CD4-positive, CD25-positive, alpha-beta regulatory T cell (primary cell): ENCODE data around the gene SETBP1. TPM values are rescaled to one million over a fixed set of nuclear protein-coding genes. Genes with fewer than 3 reads are reported as not detected.

Source experiments
- ATAC-seq, 2 donors: fragments of 150-1000 bp; cut with Tn5 transposase; one replicate each; pipeline ENCODE4 v1.10.0; 2021; ENCODE audit warnings: low read depth in 2 of 2, moderate number of reproducible peaks in 2 of 2, moderate library complexity in 1 of 2
- DNase-seq, 3 donors: peaks; one replicate each; pipeline versions ENCODE4 v3.0.0 to v3.0.0-alpha.2; 2012 to 2022; ENCODE audit warnings: mixed read lengths in 1 of 3
- H3K27ac ChIP-seq: one replicate; pipeline ENCODE4 v1.7.0; 2013; ENCODE audit warnings: mild to moderate bottlenecking, low read length; ENCODE audit not compliant: insufficient read depth, poor library complexity, severe bottlenecking
- H3K27me3 ChIP-seq: one replicate; pipeline ENCODE4 v1.7.0; 2013; ENCODE audit warnings: low read length; ENCODE audit not compliant: control insufficient read depth, insufficient read depth
- H3K36me3 ChIP-seq: one replicate; pipeline ENCODE4 v1.7.0; 2013; ENCODE audit warnings: mild to moderate bottlenecking, low read length, moderate library complexity; ENCODE audit not compliant: control insufficient read depth, insufficient read depth
- H3K4me1 ChIP-seq: 2 replicates; pipeline ENCODE4 v1.7.0; 2013; ENCODE audit warnings: mild to moderate bottlenecking, low read length; ENCODE audit not compliant: insufficient read depth, control insufficient read depth, poor library complexity, severe bottlenecking
- H3K4me3 ChIP-seq: one replicate; pipeline ENCODE4 v1.7.0; 2013; ENCODE audit warnings: low read depth, mild to moderate bottlenecking, low read length, moderate library complexity
- H3K9me3 ChIP-seq, 2 experiments: 1 replicate in 1 of 2; 2 replicates in 1 of 2; pipeline ENCODE4 v1.7.0; 2013; ENCODE audit warnings: low read length in 2 of 2, mild to moderate bottlenecking in 1 of 2, moderate library complexity in 1 of 2; ENCODE audit not compliant: control insufficient read depth in 2 of 2
- H3K27ac Mint-ChIP-seq, 3 donors: one replicate each; pipeline ENCODE4 v1.8.0; 2020 to 2022; ENCODE audit warnings: mild to moderate bottlenecking in 3 of 3, mixed read lengths in 3 of 3, moderate library complexity in 2 of 3
- H3K27me3 Mint-ChIP-seq: one replicate; pipeline ENCODE4 v1.8.0; 2022; ENCODE audit warnings: mild to moderate bottlenecking, mixed read lengths
- H3K36me3 Mint-ChIP-seq: one replicate; pipeline ENCODE4 v1.8.0; 2020; ENCODE audit warnings: mixed read lengths
- H3K4me1 Mint-ChIP-seq, 4 donors: one replicate each; pipeline ENCODE4 v1.8.0; 2020 to 2022; ENCODE audit warnings: mixed read lengths in 4 of 4, mild to moderate bottlenecking in 1 of 4
- H3K4me3 Mint-ChIP-seq, 4 donors: one replicate each; pipeline ENCODE4 v1.8.0; 2020 to 2022; ENCODE audit warnings: mild to moderate bottlenecking in 4 of 4, mixed read lengths in 4 of 4, moderate library complexity in 3 of 4
- H3K9me3 Mint-ChIP-seq, 7 donors: one replicate each; pipeline ENCODE4 v1.8.0; 2020 to 2022; ENCODE audit warnings: mixed read lengths in 7 of 7, mild to moderate bottlenecking in 3 of 7, moderate library complexity in 2 of 7
- polyA plus RNA-seq, 4 donors: library from polyadenylated mRNA; unstranded; fragments of 300-500 nt; fragmentation: Illumina TruSeq; gene quantifications; one replicate each; pipeline ENCODE4 v1.2.3, GENCODE V29; 2021
- total RNA-seq: library from RNA; stranded (reverse); gene quantifications from one replicate; pipeline ENCODE4 v1.2.3, GENCODE V29; 2022

Gene SETBP1
- total and polyA plus RNA-seq, 5 donors from 2014 or later: 0.32 to 1.6 (median 0.38) TPM; not detected in 2

- H3K4me1 Mint-ChIP-seq: no peaks in the 10 kb centered on the region
- H3K27me3 Mint-ChIP-seq: peaks cover 10% of the 10 kb centered on the region
- no peaks in the 10 kb centered on the region for H3K36me3 Mint-ChIP-seq
- no peaks in the 10 kb centered on the region for H3K9me3 ChIP-seq
- H3K4me3 ChIP-seq: no peak overlapping the region
- H3K36me3 ChIP-seq: no peaks in the 10 kb centered on the region
- ATAC-seq (peak in 1 of 2 donors; percentile 28), DNase-seq (no peak)
- H3K27me3 ChIP-seq: no peaks in the 10 kb centered on the region
- no peaks in the 10 kb centered on the region for H3K4me1 ChIP-seq
- H3K27ac ChIP-seq: no peak overlapping the region
- H3K9me3 Mint-ChIP-seq: peaks cover 0 to 2% (median 0%) of the 10 kb centered on the region in 7 donors
- no peak overlapping the region for H3K27ac Mint-ChIP-seq
- H3K4me3 Mint-ChIP-seq: no peak overlapping the region
Measured at GRCh38 chr18:44778788-44779187, 98.1 kb downstream of the SETBP1 start.

DNA sequence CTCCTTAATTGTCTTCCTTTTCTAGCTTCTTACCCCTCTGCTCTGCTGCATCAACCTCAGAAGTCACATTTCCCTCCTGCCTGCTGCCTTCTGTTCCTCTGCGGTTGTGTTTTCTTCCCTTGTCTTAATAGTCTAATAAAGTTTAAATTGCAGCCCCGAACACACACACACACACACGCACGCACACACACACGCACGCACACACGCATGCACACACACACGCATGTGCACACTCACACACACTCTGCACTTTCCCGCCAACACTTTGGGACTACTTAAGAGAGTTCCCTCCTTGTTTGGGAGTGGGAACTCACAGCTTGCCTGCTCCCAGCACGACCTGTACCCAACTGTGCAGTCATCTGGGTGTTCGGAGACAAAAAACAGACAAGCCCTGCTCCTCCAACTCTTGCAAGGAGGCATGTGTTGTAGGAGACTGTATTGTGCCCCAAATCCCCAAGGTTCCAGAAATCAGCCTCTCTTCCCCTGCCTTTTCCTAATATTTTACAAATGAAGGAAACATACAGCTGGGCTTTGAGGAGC lies 99.1 kb downstream of the SETBP1 start:
- no peaks in the 10 kb centered on the region for H3K27me3 ChIP-seq
- no peak overlapping the region for H3K27ac ChIP-seq
- H3K36me3 Mint-ChIP-seq: no peaks in the 10 kb centered on the region
- H3K4me3 Mint-ChIP-seq: no peak overlapping the region
- H3K9me3 Mint-ChIP-seq: peaks cover 0 to 2% (median 0%) of the 10 kb centered on the region in 7 donors
- no peak overlapping the region for H3K4me3 ChIP-seq
- H3K4me1 ChIP-seq: no peaks in the 10 kb centered on the region
- H3K27ac Mint-ChIP-seq: no peak overlapping the region
- no peaks in the 10 kb centered on the region for H3K4me1 Mint-ChIP-seq
- ATAC-seq: no peak
- H3K9me3 ChIP-seq: no peaks in the 10 kb centered on the region
- DNase-seq: no peak
- no peaks in the 10 kb centered on the region for H3K36me3 ChIP-seq
- peaks cover 10% of the 10 kb centered on the region for H3K27me3 Mint-ChIP-seq

DNA sequence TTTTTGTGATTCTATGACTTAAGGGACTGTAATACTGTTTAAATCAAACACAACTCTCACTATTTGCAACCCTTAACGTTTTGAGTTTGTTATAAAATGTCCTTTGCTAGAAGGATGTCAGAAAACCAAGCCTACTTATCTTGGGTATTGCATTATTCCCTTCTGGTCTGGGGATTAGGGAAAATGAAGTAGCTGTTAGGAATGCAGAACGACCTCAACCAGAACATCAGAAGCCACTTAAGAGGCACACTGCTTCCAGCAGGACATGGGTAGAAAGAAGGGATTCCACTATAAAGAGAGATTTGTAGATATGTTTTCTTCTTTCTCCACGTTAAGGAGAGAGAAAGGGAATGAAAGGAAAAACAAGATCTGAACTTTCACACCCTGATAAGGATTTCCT lies 101.2 kb downstream of the SETBP1 start:
- Histone ChIP-seq H3K4me1 (peaks cover 3% of the 10 kb centered on the region), H3K36me3 (no peaks in the 10 kb centered on the region), H3K9me3 (no peaks in the 10 kb centered on the region), H3K4me3 (no peak overlapping the region), H3K27ac (no peak overlapping the region), H3K27me3 (no peaks in the 10 kb centered on the region)
- H3K9me3 Mint-ChIP-seq: peaks cover 0 to 2% (median 0%) of the 10 kb centered on the region in 7 donors
- H3K4me1 Mint-ChIP-seq: peaks cover 6 to 12% (median 9%) of the 10 kb centered on the region in 4 donors
- no peak for ATAC-seq
- H3K27ac Mint-ChIP-seq: no peak overlapping the region
- H3K36me3 Mint-ChIP-seq: no peaks in the 10 kb centered on the region
- DNase-seq: no peak
- H3K4me3 Mint-ChIP-seq: no peak overlapping the region
- peaks cover 13% of the 10 kb centered on the region for H3K27me3 Mint-ChIP-seq

GRCh38 chr18:44782617-44783016 lies 101.9 kb downstream of the SETBP1 start:
- H3K36me3 Mint-ChIP-seq: no peaks in the 10 kb centered on the region
- H3K27me3 Mint-ChIP-seq: peaks cover 16% of the 10 kb centered on the region
- peaks cover 0 to 2% (median 0%) of the 10 kb centered on the region in 7 donors for H3K9me3 Mint-ChIP-seq
- H3K4me3 ChIP-seq: no peak overlapping the region
- peaks cover 3% of the 10 kb centered on the region for H3K4me1 ChIP-seq
- DNase-seq (no peak), ATAC-seq (no peak)
- H3K27me3 ChIP-seq: no peaks in the 10 kb centered on the region
- H3K9me3 ChIP-seq: no peaks in the 10 kb centered on the region
- H3K4me3 Mint-ChIP-seq: no peak overlapping the region
- H3K4me1 Mint-ChIP-seq: peaks cover 8 to 16% (median 11%) of the 10 kb centered on the region in 4 donors
- H3K27ac Mint-ChIP-seq: no peak overlapping the region
- H3K36me3 ChIP-seq: no peaks in the 10 kb centered on the region
- no peak overlapping the region for H3K27ac ChIP-seq

- Histone ChIP-seq H3K9me3 (no peaks in the 10 kb centered on the region), H3K27me3 (peaks cover 2% of the 10 kb centered on the region), H3K4me1 (peaks cover 3% of the 10 kb centered on the region), H3K27ac (no peak overlapping the region), H3K36me3 (no peaks in the 10 kb centered on the region), H3K4me3 (no peak overlapping the region)
- Mint-ChIP-seq H3K9me3 (peaks cover 0 to 2% (median 0%) of the 10 kb centered on the region in 7 donors), H3K4me1 (peaks cover 8 to 16% (median 11%) of the 10 kb centered on the region in 4 donors), H3K36me3 (no peaks in the 10 kb centered on the region), H3K27me3 (peaks cover 16% of the 10 kb centered on the region), H3K4me3 (no peak overlapping the region), H3K27ac (no peak overlapping the region)
- ATAC-seq: no peak
- DNase-seq: no peak
Measured at GRCh38 chr18:44783371-44783770, 102.7 kb downstream of the SETBP1 start.

GRCh38 chr18:44786257-44786656 lies 105.6 kb downstream of the SETBP1 start:
- no peak overlapping the region for H3K27ac ChIP-seq

DNA sequence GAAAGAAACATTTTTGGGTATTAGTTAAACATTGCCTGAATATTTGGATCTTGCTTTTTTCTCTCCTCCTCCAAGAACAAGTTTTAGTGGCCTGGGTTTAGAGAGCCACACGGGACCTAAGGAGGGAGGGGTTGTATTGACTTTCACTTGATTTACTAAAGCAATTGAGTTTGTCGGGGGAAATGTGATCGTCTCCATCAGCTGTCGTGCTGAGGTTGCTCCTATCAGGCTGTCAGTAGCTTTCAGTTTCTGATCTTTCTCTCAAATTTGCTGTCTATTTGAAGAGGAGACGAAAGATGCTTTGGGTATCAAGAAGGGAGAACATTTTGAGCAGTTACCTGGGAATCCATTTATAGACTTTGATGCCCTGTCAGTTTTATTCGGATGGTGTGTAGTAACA lies 106.0 kb downstream of the SETBP1 start:
- peak in 1 of 3 donors; percentile 33 for DNase-seq
- H3K4me3 ChIP-seq: peak overlapping the region; percentile 61
- Mint-ChIP-seq H3K27ac (peak overlapping the region in 2 of 3 donors; percentile 27 to 39), H3K4me1 (peaks cover 8 to 16% (median 11%) of the 10 kb centered on the region in 4 donors), H3K36me3 (no peaks in the 10 kb centered on the region), H3K4me3 (peak overlapping the region; percentile 51 to 73 (median 60)), H3K27me3 (peaks cover 13% of the 10 kb centered on the region), H3K9me3 (peaks cover 0 to 2% (median 0%) of the 10 kb centered on the region in 7 donors)
- H3K9me3 ChIP-seq: no peaks in the 10 kb centered on the region
- no peak for ATAC-seq
- no peaks in the 10 kb centered on the region for H3K36me3 ChIP-seq
- peaks cover 3% of the 10 kb centered on the region for H3K4me1 ChIP-seq
- peaks cover 2% of the 10 kb centered on the region for H3K27me3 ChIP-seq
- H3K27ac ChIP-seq: no peak overlapping the region

More at GRCh38 chr18:44786257-44786656, 105.6 kb downstream of the SETBP1 start:
- Mint-ChIP-seq H3K27me3 (peaks cover 11% of the 10 kb centered on the region), H3K4me1 (peaks cover 8 to 16% (median 11%) of the 10 kb centered on the region in 4 donors), H3K9me3 (peaks cover 0 to 2% (median 0%) of the 10 kb centered on the region in 7 donors), H3K36me3 (no peaks in the 10 kb centered on the region), H3K4me3 (peak overlapping the region; percentile 44 to 73 (median 51)), H3K27ac (peak overlapping the region in 1 of 3 donors; percentile 39)
- peak overlapping the region; percentile 61 for H3K4me3 ChIP-seq
- H3K27me3 ChIP-seq: peaks cover 2% of the 10 kb centered on the region
- H3K36me3 ChIP-seq: no peaks in the 10 kb centered on the region
- DNase-seq: no peak
- ATAC-seq: no peak
- H3K9me3 ChIP-seq: no peaks in the 10 kb centered on the region
- peaks cover 3% of the 10 kb centered on the region for H3K4me1 ChIP-seq

GRCh38 chr18:44788334-44788733 lies 107.6 kb downstream of the SETBP1 start:
- Mint-ChIP-seq H3K36me3 (no peaks in the 10 kb centered on the region), H3K4me3 (no peak overlapping the region)

More at GRCh38 chr18:44788334-44788733, 107.6 kb downstream of the SETBP1 start:
- Histone ChIP-seq H3K36me3 (no peaks in the 10 kb centered on the region), H3K27ac (no peak overlapping the region), H3K4me1 (peaks cover 3% of the 10 kb centered on the region), H3K27me3 (peaks cover 2% of the 10 kb centered on the region), H3K4me3 (no peak overlapping the region), H3K9me3 (no peaks in the 10 kb centered on the region)
- Mint-ChIP-seq H3K9me3 (peaks cover 0 to 2% (median 0%) of the 10 kb centered on the region in 7 donors), H3K27me3 (peaks cover 10% of the 10 kb centered on the region), H3K27ac (no peak overlapping the region), H3K4me1 (peaks cover 8 to 16% (median 11%) of the 10 kb centered on the region in 4 donors)
- ATAC-seq: no peak
- no peak for DNase-seq
